HEK293 (cell line): ENCODE measurements around the gene CRYGN.

Source experiments
- KLF16 ChIP-seq: fragments of 450-650 bp; formaldehyde crosslinking; IDR thresholded peaks from 2 replicates; pipeline ENCODE4 v1.5.1; 2017; ENCODE audit warnings: missing biosample characterization, missing genetic modification characterization
- SCRT1 ChIP-seq: fragments of 450-650 bp; formaldehyde crosslinking; IDR thresholded peaks from 2 replicates; pipeline ENCODE4 v1.5.1; 2016; ENCODE audit warnings: missing biosample characterization, missing genetic modification characterization, borderline replicate concordance
- ZBTB21 ChIP-seq: fragments of 450-650 bp; formaldehyde crosslinking; IDR thresholded peaks from 2 replicates; pipeline ENCODE4 v1.5.1; 2017; ENCODE audit warnings: missing biosample characterization, missing genetic modification characterization
- ZEB2 ChIP-seq: fragments of 450-650 bp; formaldehyde crosslinking; IDR thresholded peaks from 2 replicates; pipeline ENCODE4 v1.5.1; 2016; ENCODE audit warnings: missing biosample characterization, missing genetic modification characterization
- ZFP37 ChIP-seq: fragments of 450-650 bp; formaldehyde crosslinking; IDR thresholded peaks from 2 replicates; pipeline ENCODE4 v1.5.1; 2016; ENCODE audit warnings: missing biosample characterization, missing genetic modification characterization
- ZNF112 ChIP-seq: fragments of 450-650 bp; formaldehyde crosslinking; IDR thresholded peaks from 2 replicates; pipeline ENCODE4 v1.5.0; 2017; ENCODE audit warnings: missing biosample characterization, missing genetic modification characterization
- ZNF2 ChIP-seq: fragments of 450-650 bp; formaldehyde crosslinking; IDR thresholded peaks from 2 replicates; pipeline ENCODE4 v1.5.1; 2016; ENCODE audit warnings: missing biosample characterization, missing genetic modification characterization
- ZNF211 ChIP-seq: fragments of 450-650 bp; formaldehyde crosslinking; IDR thresholded peaks from 2 replicates; pipeline ENCODE4 v1.5.1; 2016; ENCODE audit warnings: low read depth, missing biosample characterization, missing genetic modification characterization
- ZNF23 ChIP-seq: fragments of 450-650 bp; formaldehyde crosslinking; IDR thresholded peaks from 2 replicates; pipeline ENCODE4 v1.5.1; 2016; ENCODE audit warnings: missing biosample characterization, missing genetic modification characterization, borderline replicate concordance
- ZNF350 ChIP-seq: fragments of 450-650 bp; formaldehyde crosslinking; IDR thresholded peaks from 2 replicates; pipeline ENCODE4 v1.5.0; 2017; ENCODE audit warnings: missing biosample characterization, mild to moderate bottlenecking, missing genetic modification characterization
- ZNF391 ChIP-seq: fragments of 450-650 bp; formaldehyde crosslinking; IDR thresholded peaks from 2 replicates; pipeline ENCODE4 v1.5.1; 2016; ENCODE audit warnings: low read depth, missing biosample characterization, missing genetic modification characterization, borderline replicate concordance
- ZNF426 ChIP-seq: fragments of 450-650 bp; formaldehyde crosslinking; IDR thresholded peaks from 2 replicates; pipeline ENCODE4 v1.5.1; 2017; ENCODE audit warnings: missing biosample characterization, missing genetic modification characterization, mild to moderate bottlenecking, inconsistent platforms, moderate library complexity
- ZNF514 ChIP-seq: fragments of 450-650 bp; formaldehyde crosslinking; IDR thresholded peaks from 2 replicates; pipeline ENCODE4 v1.5.1; 2016; ENCODE audit warnings: missing biosample characterization, missing genetic modification characterization
- ZNF558 ChIP-seq: fragments of 450-650 bp; formaldehyde crosslinking; IDR thresholded peaks from 2 replicates; pipeline ENCODE4 v1.5.1; 2016; ENCODE audit warnings: missing biosample characterization, missing genetic modification characterization
- ZNF571 ChIP-seq: fragments of 450-650 bp; formaldehyde crosslinking; IDR thresholded peaks from 2 replicates; pipeline ENCODE4 v1.5.0; 2017; ENCODE audit warnings: missing biosample characterization, missing genetic modification characterization
- ZNF654 ChIP-seq: fragments of 450-650 bp; formaldehyde crosslinking; IDR thresholded peaks from 2 replicates; pipeline ENCODE4 v1.5.1; 2016; ENCODE audit warnings: low read depth, missing biosample characterization, missing genetic modification characterization
- ZNF658 ChIP-seq: fragments of 450-650 bp; formaldehyde crosslinking; IDR thresholded peaks from 2 replicates; pipeline ENCODE4; 2016; ENCODE audit warnings: missing biosample characterization, missing genetic modification characterization
- ZNF76 ChIP-seq: fragments of 450-650 bp; formaldehyde crosslinking; IDR thresholded peaks from 2 replicates; pipeline ENCODE4; 2016; ENCODE audit warnings: low read depth, missing biosample characterization, missing genetic modification characterization, borderline replicate concordance
- ZSCAN23 ChIP-seq: fragments of 450-650 bp; formaldehyde crosslinking; IDR thresholded peaks from 2 replicates; pipeline ENCODE4 v1.5.1; 2016; ENCODE audit warnings: missing biosample characterization, missing genetic modification characterization
- TF ChIP-seq, protein P1 (sequence below): fragments of 450-650 bp; formaldehyde crosslinking; IDR thresholded peaks from 2 replicates; pipeline ENCODE4 v1.5.1; 2017; ENCODE audit warnings: missing biosample characterization, missing genetic modification characterization
- TF ChIP-seq, protein P2 (sequence below): fragments of 450-650 bp; formaldehyde crosslinking; IDR thresholded peaks from 2 replicates; pipeline ENCODE4 v1.5.1; 2016; ENCODE audit warnings: missing biosample characterization, missing genetic modification characterization
- TF ChIP-seq, protein P3 (sequence below): fragments of 450-650 bp; formaldehyde crosslinking; IDR thresholded peaks from 2 replicates; pipeline ENCODE4 v1.5.1; 2016; ENCODE audit warnings: missing biosample characterization, missing genetic modification characterization
- TF ChIP-seq, protein P4 (sequence below): fragments of 450-650 bp; formaldehyde crosslinking; IDR thresholded peaks from 2 replicates; pipeline ENCODE4 v1.5.1; 2017; ENCODE audit warnings: missing biosample characterization, missing genetic modification characterization
- TF ChIP-seq, protein P5 (sequence below): sonication (generic); formaldehyde crosslinking; IDR thresholded peaks from 2 replicates; pipeline ENCODE4 v1.8.1; 2022; ENCODE audit warnings: mild to moderate bottlenecking, moderate library complexity, missing genetic modification reagents
- TF ChIP-seq, protein P6 (sequence below): fragments of 450-650 bp; formaldehyde crosslinking; IDR thresholded peaks from 2 replicates; pipeline ENCODE4 v1.5.1; 2016; ENCODE audit warnings: missing biosample characterization, missing genetic modification characterization
- TF ChIP-seq, protein P7 (sequence below): fragments of 450-650 bp; formaldehyde crosslinking; IDR thresholded peaks from 2 replicates; pipeline ENCODE4; 2016; ENCODE audit warnings: missing biosample characterization, missing genetic modification characterization
- TF ChIP-seq, protein P8 (sequence below): fragments of 450-650 bp; formaldehyde crosslinking; IDR thresholded peaks from 2 replicates; pipeline ENCODE4 v1.5.1; 2017; ENCODE audit warnings: missing biosample characterization, mild to moderate bottlenecking, missing genetic modification characterization, moderate library complexity

Gene CRYGN

DNA sequence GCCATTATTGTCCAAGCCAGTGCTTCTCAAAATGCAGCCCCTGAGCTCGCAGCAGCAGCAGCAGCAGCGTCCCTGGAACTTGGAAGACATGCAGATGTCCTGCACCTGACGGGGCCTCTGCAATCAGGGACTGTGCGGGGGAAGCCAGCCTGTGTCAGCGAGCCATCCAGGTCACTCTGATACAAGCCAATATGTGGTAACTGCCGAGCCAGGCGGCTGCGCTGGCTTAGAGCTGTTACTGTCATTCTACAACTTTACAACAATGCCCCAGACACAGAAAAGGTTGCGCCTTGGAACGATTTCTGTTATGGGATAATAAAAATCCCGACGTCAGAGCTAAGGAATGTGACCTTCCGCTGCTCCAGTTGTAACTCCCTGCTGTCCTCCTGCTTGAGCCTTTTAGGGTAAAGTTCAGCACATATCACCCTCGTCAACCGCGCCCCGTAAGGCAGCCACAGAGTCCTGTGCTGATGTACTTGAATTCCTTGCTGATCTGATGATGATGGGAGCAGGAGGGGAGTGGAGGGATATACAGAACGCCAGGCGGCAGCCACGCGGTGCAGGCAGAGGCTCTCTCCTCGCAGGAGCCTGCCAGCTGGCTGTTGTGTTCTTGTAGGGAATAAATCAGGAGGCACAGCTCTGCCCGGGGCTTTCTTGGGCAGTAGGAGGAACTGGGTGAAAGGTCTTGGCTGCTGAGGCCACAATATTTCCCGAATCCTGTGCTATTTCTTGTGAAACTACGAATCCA, 20.0 kb upstream of the CRYGN start (continued):
- TF ChIP-seq ZNF391 (tag by site-specific recombination) (no peak), ZNF76 (no peak; the same call in 1 of the 2 replicates), ZNF571 (tag by site-specific recombination) (no peak), ZEB2 (tag by site-specific recombination) (peak; percentile 78), ZNF2 (tag by site-specific recombination) (peak; percentile 59), ZNF426 (no peak), ZNF558 (tag by site-specific recombination) (no peak), ZFP37 (tag by site-specific recombination) (peak; percentile 67; the same call in 1 of the 2 replicates), SCRT1 (tag by site-specific recombination) (no peak), ZNF350 (tag by site-specific recombination) (no peak), ZNF112 (no peak), ZNF211 (tag by site-specific recombination) (no peak), ZNF654 (no peak; the same call in 1 of the 2 replicates), ZNF658 (tag by site-specific recombination) (no peak), ZNF23 (tag by site-specific recombination) (no peak), ZSCAN23 (no peak), ZBTB21 (peak; percentile 42), KLF16 (tag by site-specific recombination) (no peak), ZNF514 (tag by site-specific recombination) (no peak)
- TF ChIP-seq, protein P1, sequence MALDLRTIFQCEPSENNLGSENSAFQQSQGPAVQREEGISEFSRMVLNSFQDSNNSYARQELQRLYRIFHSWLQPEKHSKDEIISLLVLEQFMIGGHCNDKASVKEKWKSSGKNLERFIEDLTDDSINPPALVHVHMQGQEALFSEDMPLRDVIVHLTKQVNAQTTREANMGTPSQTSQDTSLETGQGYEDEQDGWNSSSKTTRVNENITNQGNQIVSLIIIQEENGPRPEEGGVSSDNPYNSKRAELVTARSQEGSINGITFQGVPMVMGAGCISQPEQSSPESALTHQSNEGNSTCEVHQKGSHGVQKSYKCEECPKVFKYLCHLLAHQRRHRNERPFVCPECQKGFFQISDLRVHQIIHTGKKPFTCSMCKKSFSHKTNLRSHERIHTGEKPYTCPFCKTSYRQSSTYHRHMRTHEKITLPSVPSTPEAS (tag by site-specific recombination), result no peak
- TF ChIP-seq, protein P2, sequence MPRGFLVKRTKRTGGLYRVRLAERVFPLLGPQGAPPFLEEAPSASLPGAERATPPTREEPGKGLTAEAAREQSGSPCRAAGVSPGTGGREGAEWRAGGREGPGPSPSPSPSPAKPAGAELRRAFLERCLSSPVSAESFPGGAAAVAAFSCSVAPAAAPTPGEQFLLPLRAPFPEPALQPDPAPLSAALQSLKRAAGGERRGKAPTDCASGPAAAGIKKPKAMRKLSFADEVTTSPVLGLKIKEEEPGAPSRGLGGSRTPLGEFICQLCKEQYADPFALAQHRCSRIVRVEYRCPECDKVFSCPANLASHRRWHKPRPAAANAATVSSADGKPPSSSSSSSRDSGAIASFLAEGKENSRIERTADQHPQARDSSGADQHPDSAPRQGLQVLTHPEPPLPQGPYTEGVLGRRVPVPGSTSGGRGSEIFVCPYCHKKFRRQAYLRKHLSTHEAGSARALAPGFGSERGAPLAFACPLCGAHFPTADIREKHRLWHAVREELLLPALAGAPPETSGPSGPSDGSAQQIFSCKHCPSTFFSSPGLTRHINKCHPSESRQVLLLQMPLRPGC (tag by site-specific recombination), result no peak
- TF ChIP-seq, protein P3, sequence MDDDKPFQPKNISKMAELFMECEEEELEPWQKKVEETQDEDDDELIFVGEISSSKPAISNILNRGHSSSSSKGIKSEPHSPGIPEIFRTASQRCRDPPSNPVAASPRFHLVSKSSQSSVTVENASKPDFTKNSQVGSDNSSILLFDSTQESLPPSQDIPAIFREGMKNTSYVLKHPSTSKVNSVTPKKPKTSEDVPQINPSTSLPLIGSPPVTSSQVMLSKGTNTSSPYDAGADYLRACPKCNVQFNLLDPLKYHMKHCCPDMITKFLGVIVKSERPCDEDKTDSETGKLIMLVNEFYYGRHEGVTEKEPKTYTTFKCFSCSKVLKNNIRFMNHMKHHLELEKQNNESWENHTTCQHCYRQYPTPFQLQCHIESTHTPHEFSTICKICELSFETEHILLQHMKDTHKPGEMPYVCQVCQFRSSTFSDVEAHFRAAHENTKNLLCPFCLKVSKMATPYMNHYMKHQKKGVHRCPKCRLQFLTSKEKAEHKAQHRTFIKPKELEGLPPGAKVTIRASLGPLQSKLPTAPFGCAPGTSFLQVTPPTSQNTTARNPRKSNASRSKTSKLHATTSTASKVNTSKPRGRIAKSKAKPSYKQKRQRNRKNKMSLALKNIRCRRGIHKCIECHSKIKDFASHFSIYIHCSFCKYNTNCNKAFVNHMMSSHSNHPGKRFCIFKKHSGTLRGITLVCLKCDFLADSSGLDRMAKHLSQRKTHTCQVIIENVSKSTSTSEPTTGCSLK (tag by site-specific recombination), result no peak
- TF ChIP-seq, protein P4, sequence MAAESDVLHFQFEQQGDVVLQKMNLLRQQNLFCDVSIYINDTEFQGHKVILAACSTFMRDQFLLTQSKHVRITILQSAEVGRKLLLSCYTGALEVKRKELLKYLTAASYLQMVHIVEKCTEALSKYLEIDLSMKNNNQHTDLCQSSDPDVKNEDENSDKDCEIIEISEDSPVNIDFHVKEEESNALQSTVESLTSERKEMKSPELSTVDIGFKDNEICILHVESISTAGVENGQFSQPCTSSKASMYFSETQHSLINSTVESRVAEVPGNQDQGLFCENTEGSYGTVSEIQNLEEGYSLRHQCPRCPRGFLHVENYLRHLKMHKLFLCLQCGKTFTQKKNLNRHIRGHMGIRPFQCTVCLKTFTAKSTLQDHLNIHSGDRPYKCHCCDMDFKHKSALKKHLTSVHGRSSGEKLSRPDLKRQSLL (tag by site-specific recombination), result no peak
- TF ChIP-seq, protein P5, sequence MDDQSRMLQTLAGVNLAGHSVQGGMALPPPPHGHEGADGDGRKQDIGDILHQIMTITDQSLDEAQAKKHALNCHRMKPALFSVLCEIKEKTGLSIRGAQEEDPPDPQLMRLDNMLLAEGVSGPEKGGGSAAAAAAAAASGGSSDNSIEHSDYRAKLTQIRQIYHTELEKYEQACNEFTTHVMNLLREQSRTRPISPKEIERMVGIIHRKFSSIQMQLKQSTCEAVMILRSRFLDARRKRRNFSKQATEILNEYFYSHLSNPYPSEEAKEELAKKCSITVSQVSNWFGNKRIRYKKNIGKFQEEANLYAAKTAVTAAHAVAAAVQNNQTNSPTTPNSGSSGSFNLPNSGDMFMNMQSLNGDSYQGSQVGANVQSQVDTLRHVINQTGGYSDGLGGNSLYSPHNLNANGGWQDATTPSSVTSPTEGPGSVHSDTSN, result no peak
- TF ChIP-seq, protein P6, sequence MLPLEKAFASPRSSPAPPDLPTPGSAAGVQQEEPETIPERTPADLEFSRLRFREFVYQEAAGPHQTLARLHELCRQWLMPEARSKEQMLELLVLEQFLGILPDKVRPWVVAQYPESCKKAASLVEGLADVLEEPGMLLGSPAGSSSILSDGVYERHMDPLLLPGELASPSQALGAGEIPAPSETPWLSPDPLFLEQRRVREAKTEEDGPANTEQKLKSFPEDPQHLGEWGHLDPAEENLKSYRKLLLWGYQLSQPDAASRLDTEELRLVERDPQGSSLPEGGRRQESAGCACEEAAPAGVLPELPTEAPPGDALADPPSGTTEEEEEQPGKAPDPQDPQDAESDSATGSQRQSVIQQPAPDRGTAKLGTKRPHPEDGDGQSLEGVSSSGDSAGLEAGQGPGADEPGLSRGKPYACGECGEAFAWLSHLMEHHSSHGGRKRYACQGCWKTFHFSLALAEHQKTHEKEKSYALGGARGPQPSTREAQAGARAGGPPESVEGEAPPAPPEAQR, result no peak
- TF ChIP-seq, protein P7, sequence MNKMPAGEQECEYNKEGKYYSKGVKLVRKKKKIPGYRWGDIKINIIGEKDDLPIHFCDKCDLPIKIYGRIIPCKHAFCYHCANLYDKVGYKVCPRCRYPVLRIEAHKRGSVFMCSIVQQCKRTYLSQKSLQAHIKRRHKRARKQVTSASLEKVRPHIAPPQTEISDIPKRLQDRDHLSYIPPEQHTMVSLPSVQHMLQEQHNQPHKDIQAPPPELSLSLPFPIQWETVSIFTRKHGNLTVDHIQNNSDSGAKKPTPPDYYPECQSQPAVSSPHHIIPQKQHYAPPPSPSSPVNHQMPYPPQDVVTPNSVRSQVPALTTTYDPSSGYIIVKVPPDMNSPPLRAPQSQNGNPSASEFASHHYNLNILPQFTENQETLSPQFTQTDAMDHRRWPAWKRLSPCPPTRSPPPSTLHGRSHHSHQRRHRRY (tag by site-specific recombination), result no peak
- TF ChIP-seq, protein P8, sequence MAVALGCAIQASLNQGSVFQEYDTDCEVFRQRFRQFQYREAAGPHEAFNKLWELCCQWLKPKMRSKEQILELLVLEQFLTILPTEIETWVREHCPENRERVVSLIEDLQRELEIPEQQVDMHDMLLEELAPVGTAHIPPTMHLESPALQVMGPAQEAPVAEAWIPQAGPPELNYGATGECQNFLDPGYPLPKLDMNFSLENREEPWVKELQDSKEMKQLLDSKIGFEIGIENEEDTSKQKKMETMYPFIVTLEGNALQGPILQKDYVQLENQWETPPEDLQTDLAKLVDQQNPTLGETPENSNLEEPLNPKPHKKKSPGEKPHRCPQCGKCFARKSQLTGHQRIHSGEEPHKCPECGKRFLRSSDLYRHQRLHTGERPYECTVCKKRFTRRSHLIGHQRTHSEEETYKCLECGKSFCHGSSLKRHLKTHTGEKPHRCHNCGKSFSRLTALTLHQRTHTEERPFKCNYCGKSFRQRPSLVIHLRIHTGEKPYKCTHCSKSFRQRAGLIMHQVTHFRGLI (tag by site-specific recombination), result no peak
